IMR-90 (cell line): ENCODE data around the gene KLHL13. TPM values are rescaled to one million over a fixed set of nuclear protein-coding genes. Genes with fewer than 3 reads are reported as not detected.

Source experiments
- ATAC-seq: fragments of 200-7000 bp; cut with Tn5 transposase; 2 replicates; pipeline ENCODE4 v1.9.1; 2020; ENCODE audit warnings: low read depth, mild to moderate bottlenecking, moderate library complexity
- BruUV-seq: library from RNA; stranded (reverse); fragments of 400-500 nt; replicated peaks from 2 replicates; lab custom pipeline; 2021; lab: Mats Ljungman, UMichigan
- CTCF ChIA-PET: fragments of 300-600 bp; formaldehyde crosslinking; extraction: SDS; loops from one replicate; lab custom pipeline; 2021; ENCODE audit warnings: antibody characterized with exemption; lab: Yijun Ruan, JAX
- POLR2A ChIA-PET: fragments of 300-600 bp; sonication (Branson Sonifier 250); formaldehyde crosslinking; loops from one replicate; lab custom pipeline; 2022; ENCODE audit warnings: antibody characterized with exemption; ENCODE audit not compliant: unreplicated experiment; lab: Charles Lee
- DNase-seq: peaks from one replicate; pipeline ENCODE4 v3.0.0; 2013
- H2AFZ ChIP-seq: replicated peaks from 2 replicates; pipeline ENCODE3; 2013; ENCODE audit warnings: low read length, mild to moderate bottlenecking; ENCODE audit not compliant: poor library complexity
- H2AK5ac ChIP-seq: 2 replicates; pipeline ENCODE4 v1.6.1; 2013; ENCODE audit warnings: low read depth, low read length, inconsistent platforms
- H2AK9ac ChIP-seq: replicated peaks from 2 replicates; pipeline ENCODE3; 2013; ENCODE audit warnings: mild to moderate bottlenecking, low read depth, low read length, moderate library complexity; ENCODE audit not compliant: poor library complexity
- H2BK120ac ChIP-seq: 2 replicates; pipeline ENCODE4 v1.6.1; 2013; ENCODE audit warnings: low read depth, low read length, inconsistent platforms
- H2BK15ac ChIP-seq: 3 replicates; pipeline ENCODE4 v1.6.1; 2013; ENCODE audit warnings: low read depth, low read length, inconsistent platforms
- H2BK20ac ChIP-seq: 2 replicates; pipeline ENCODE4 v1.6.1; 2013; ENCODE audit warnings: low read depth, mild to moderate bottlenecking, inconsistent platforms, low read length, moderate library complexity
- H2BK5ac ChIP-seq: 2 replicates; pipeline ENCODE4 v1.6.1; 2013; ENCODE audit warnings: mild to moderate bottlenecking, low read depth, low read length, inconsistent platforms; ENCODE audit not compliant: poor library complexity, severe bottlenecking
- H3K14ac ChIP-seq: replicated peaks from 2 replicates; pipeline ENCODE4 v1.6.1; 2013; ENCODE audit warnings: low read depth, low read length, inconsistent platforms
- H3K18ac ChIP-seq: 2 replicates; pipeline ENCODE4 v1.6.1; 2013; ENCODE audit warnings: low read depth, low read length, control low read depth
- H3K23ac ChIP-seq: 2 replicates; pipeline ENCODE4 v1.6.1; 2013; ENCODE audit warnings: low read depth, low read length, inconsistent platforms
- H3K27ac ChIP-seq: 2 replicates; pipeline ENCODE4 v1.5.1; 2013; ENCODE audit warnings: mild to moderate bottlenecking, control low read depth, low read length; ENCODE audit not compliant: insufficient read depth
- H3K27me3 ChIP-seq: 2 replicates; pipeline ENCODE4 v1.6.1; 2013; ENCODE audit warnings: low read length; ENCODE audit not compliant: control insufficient read depth, insufficient read depth
- H3K36me3 ChIP-seq: 2 replicates; pipeline ENCODE4 v1.6.1; 2013; ENCODE audit warnings: low read length, mixed read lengths; ENCODE audit not compliant: control insufficient read depth, insufficient read depth
- H3K4ac ChIP-seq: 2 replicates; pipeline ENCODE4 v1.6.1; 2013; ENCODE audit warnings: low read depth, low read length, inconsistent platforms
- H3K4me1 ChIP-seq: 2 replicates; pipeline ENCODE4 v1.6.1; 2013; ENCODE audit warnings: low read length, mixed read lengths; ENCODE audit not compliant: control insufficient read depth, insufficient read depth
- H3K4me2 ChIP-seq: 2 replicates; pipeline ENCODE4 v1.6.1; 2013; ENCODE audit warnings: low read depth, mild to moderate bottlenecking, control low read depth, low read length, moderate library complexity
- H3K4me3 ChIP-seq: 2 replicates; pipeline ENCODE4 v1.5.1; 2013; ENCODE audit warnings: low read depth, mild to moderate bottlenecking, control low read depth, low read length, moderate library complexity; ENCODE audit not compliant: insufficient read depth
- H3K56ac ChIP-seq: 2 replicates; pipeline ENCODE4 v1.6.1; 2013; ENCODE audit warnings: low read length, inconsistent platforms; ENCODE audit not compliant: insufficient read depth; ENCODE audit errors: extremely low read depth
- H3K79me1 ChIP-seq, 2 experiments: 2 replicates each; pipeline ENCODE4 v1.6.1; 2013; ENCODE audit warnings: low read length in 2 of 2, inconsistent platforms in 1 of 2, low read depth in 1 of 2
- H3K9ac ChIP-seq: 2 replicates; pipeline ENCODE4 v1.6.1; 2013; ENCODE audit warnings: low read depth, low read length, control low read depth
- H3K9me1 ChIP-seq: 2 replicates; pipeline ENCODE4 v1.6.1; 2013; ENCODE audit warnings: low read length, inconsistent platforms; ENCODE audit not compliant: insufficient read depth
- H3K9me3 ChIP-seq: 2 replicates; pipeline ENCODE4 v1.6.1; 2013; ENCODE audit warnings: low read length; ENCODE audit not compliant: control insufficient read depth, insufficient read depth
- H4K20me1 ChIP-seq: 2 replicates; pipeline ENCODE4 v1.6.1; 2013; ENCODE audit warnings: low read length, inconsistent platforms; ENCODE audit not compliant: insufficient read depth
- H4K5ac ChIP-seq: 2 replicates; pipeline ENCODE4 v1.6.1; 2013; ENCODE audit warnings: mild to moderate bottlenecking, low read depth, low read length, control low read depth
- H4K8ac ChIP-seq, 2 experiments: 2 replicates each; pipeline ENCODE4 v1.6.1; 2013; ENCODE audit warnings: low read depth in 2 of 2, low read length in 2 of 2, control low read depth in 1 of 2, inconsistent platforms in 1 of 2
- H4K91ac ChIP-seq: 2 replicates; pipeline ENCODE4 v1.6.1; 2013; ENCODE audit warnings: low read depth, low read length, inconsistent platforms; ENCODE audit not compliant: insufficient read depth
- CEBPB ChIP-seq: IDR thresholded peaks from 2 replicates; pipeline ENCODE4 v1.6.1; 2012; ENCODE audit warnings: low read depth, low read length, improper control_type of control experiment
- FOS ChIP-seq: fragments of 150-350 bp; IDR thresholded peaks from 2 replicates; pipeline ENCODE4 v1.6.1; 2016; ENCODE audit warnings: low read depth, low read length
- MAFK ChIP-seq: IDR thresholded peaks from 2 replicates; pipeline ENCODE4 v1.6.1; 2012; ENCODE audit warnings: low read depth, low read length, improper control_type of control experiment
- MAZ ChIP-seq: IDR thresholded peaks from 2 replicates; pipeline ENCODE4 v1.6.1; 2012; ENCODE audit warnings: low read depth, mild to moderate bottlenecking, low read length, improper control_type of control experiment, moderate library complexity, borderline replicate concordance
- RAD21 ChIP-seq: IDR thresholded peaks from 2 replicates; pipeline ENCODE4 v1.6.1; 2012; ENCODE audit warnings: low read length, improper control_type of control experiment
- WGBS, 2 experiments: methylation state at CpG; one replicate each; pipeline versions ENCODE4 v1.1.5 to v1.1.7; 2013; ENCODE audit warnings: missing lambda C conversion rate in 2 of 2; ENCODE audit not compliant: insufficient read length in 1 of 2; ENCODE audit errors: extremely low coverage in 2 of 2; 5-methylcytosine and 5-hydroxymethylcytosine counted together
- dilution Hi-C: fragments of 300-500 bp; cut with HindIII; formaldehyde crosslinking; loops from one replicate; pipeline ENCODE4 v1.14.3; 2018; ENCODE audit warnings: low sequenced_read_pairs; ENCODE audit not compliant: unreplicated experiment
- in situ Hi-C: fragments of 300-500 bp; cut with MboI; formaldehyde crosslinking; loops from 3 replicates; pipeline ENCODE4 v1.14.3; 2019; ENCODE audit warnings: low sequenced_read_pairs, inconsistent platforms, mixed read lengths
- intact Hi-C: fragments of 100-400 bp; cut with micrococcal nuclease; formaldehyde crosslinking; loops from 2 replicates; pipeline ENCODE4 v1.10.0; 2022
- polyA plus RNA-seq, 3 experiments: library from polyadenylated mRNA; depleted of rRNA; stranded (reverse); fragments of >200 nt; gene quantifications; 2 replicates each; pipeline ENCODE4 v1.2.3, GENCODE V29; 2012; ENCODE audit warnings: low replicate concordance in 1 of 3
- total RNA-seq: library from RNA; depleted of rRNA; stranded (reverse); fragments of >200 nt; gene quantifications from 2 replicates; pipeline ENCODE4 v1.2.3, GENCODE V29; 2012
- TF ChIP-seq, protein P1 (sequence below): fragments of 150-350 bp; IDR thresholded peaks from 2 replicates; pipeline ENCODE4 v1.6.1; 2016; ENCODE audit warnings: low read depth, mild to moderate bottlenecking, low read length, moderate library complexity, borderline replicate concordance

KLHL13 gene
- total and polyA plus RNA-seq, 2 of the 4 experiments (the other 2 are of a cell fraction): 4.0 to 12.5 TPM

DNA sequence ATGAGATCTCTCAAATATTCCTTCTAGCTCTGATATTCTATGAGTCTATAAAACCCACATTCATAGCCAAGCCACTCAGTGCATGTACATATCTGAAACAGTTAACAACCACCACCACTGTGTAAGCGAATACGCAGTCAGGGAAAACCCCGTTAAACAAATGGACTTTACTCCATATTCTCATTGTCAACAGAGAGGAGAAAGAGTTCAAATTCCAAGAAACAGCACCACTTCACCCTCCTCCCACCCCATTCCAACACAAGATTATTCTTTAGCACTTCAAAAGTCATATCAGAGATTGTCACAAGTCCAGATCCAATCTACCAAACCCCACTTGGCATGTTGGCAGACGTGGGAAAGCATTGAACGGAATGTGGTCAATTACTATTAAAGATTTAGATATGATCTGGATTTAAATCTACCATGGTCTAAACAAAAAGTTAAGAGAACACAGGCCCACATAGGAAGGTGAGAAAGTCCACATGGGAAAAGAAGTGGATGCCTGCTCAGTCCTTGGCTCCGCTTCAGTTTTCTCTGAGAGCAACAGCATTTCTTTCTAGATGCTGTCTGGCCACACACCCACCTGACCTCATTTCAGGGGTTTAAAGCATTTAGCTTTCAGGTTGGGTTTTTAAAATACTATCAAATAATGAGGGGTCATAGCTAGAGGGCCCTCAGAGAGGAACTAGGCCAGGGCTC is 39.8 kb upstream of the KLHL13 start:
- no peak overlapping the region for H2AFZ ChIP-seq
- DNase-seq (no peak), ATAC-seq (no peak)
- no peak overlapping the region for H3K9ac ChIP-seq
- H3K18ac ChIP-seq: no peak overlapping the region
- no peak overlapping the region for H2AK9ac ChIP-seq
- no peaks in the 10 kb centered on the region for H3K4me1 ChIP-seq
- H2BK15ac ChIP-seq: no peak overlapping the region
- H3K27ac ChIP-seq: no peak overlapping the region
- no peak overlapping the region for H4K5ac ChIP-seq
- no peak overlapping the region for H3K14ac ChIP-seq
- no peak overlapping the region for H3K4me3 ChIP-seq
- no peak overlapping the region for H2BK20ac ChIP-seq
- H3K23ac ChIP-seq: no peak overlapping the region
- CTCF ChIA-PET: no interaction called here
- no peak overlapping the region for H2BK120ac ChIP-seq
- no peaks in the 10 kb centered on the region for H4K20me1 ChIP-seq
- POLR2A ChIA-PET: no interaction called here
- H3K4me2 ChIP-seq: no peak overlapping the region
- no peak overlapping the region for H2AK5ac ChIP-seq
- WGBS, 2 experiments: 65% methylated on average over 3 of the region's 6 CpGs; no CpG with 5 or more reads in 1 of the 2 experiments
- intact Hi-C loops (no loop called here), in situ Hi-C loops (no loop called here), dilution Hi-C loops (no loop called here)
- H3K27me3 ChIP-seq: no peaks in the 10 kb centered on the region
- no TSS peak for BruUV-seq
- no peaks in the 10 kb centered on the region for H3K36me3 ChIP-seq
- no peaks in the 10 kb centered on the region for H3K9me1 ChIP-seq
- no peak overlapping the region for H4K8ac ChIP-seq
- H3K56ac ChIP-seq: no peak overlapping the region
- no peak for TF ChIP-seq RAD21
- TF ChIP-seq MAFK: no peak
- TF ChIP-seq CEBPB: no peak
- TF ChIP-seq MAZ: no peak
- no peak for TF ChIP-seq FOS
- TF ChIP-seq, protein P1, sequence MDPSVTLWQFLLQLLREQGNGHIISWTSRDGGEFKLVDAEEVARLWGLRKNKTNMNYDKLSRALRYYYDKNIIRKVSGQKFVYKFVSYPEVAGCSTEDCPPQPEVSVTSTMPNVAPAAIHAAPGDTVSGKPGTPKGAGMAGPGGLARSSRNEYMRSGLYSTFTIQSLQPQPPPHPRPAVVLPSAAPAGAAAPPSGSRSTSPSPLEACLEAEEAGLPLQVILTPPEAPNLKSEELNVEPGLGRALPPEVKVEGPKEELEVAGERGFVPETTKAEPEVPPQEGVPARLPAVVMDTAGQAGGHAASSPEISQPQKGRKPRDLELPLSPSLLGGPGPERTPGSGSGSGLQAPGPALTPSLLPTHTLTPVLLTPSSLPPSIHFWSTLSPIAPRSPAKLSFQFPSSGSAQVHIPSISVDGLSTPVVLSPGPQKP: no peak
- H4K91ac ChIP-seq: no peak overlapping the region
- H2BK5ac ChIP-seq: no peak overlapping the region
- no peaks in the 10 kb centered on the region for H3K79me1 ChIP-seq
- no peak overlapping the region for H3K4ac ChIP-seq
- H3K9me3 ChIP-seq: no peaks in the 10 kb centered on the region
